Immature natural killer cell (primary cell): ENCODE measurements around the gene ERCC2. TPM values are rescaled to one million over a fixed set of nuclear protein-coding genes. Genes with fewer than 3 reads are reported as not detected.
"Not testable (repeated sequence)": the region's sequence is repeated elsewhere in the genome, so short reads cannot be mapped to it uniquely, and the experiment has no call there.

Experiments
- DNase-seq, 3 donors: peaks; one replicate each; pipeline ENCODE4 v3.0.0; 2022; ENCODE audit warnings: mixed read lengths in 1 of 3
- H3K27ac Mint-ChIP-seq, 6 donors: one replicate each; pipeline ENCODE4 v1.8.0; 2020; ENCODE audit warnings: mixed read lengths in 6 of 6, mild to moderate bottlenecking in 5 of 6, inconsistent platforms in 4 of 6, moderate library complexity in 3 of 6
- H3K27me3 Mint-ChIP-seq, 3 donors: one replicate each; pipeline ENCODE4 v1.8.0; 2020 to 2021; ENCODE audit warnings: low read depth in 3 of 3, mild to moderate bottlenecking in 3 of 3, mixed read lengths in 3 of 3, moderate library complexity in 3 of 3, inconsistent platforms in 1 of 3
- H3K36me3 Mint-ChIP-seq, 3 donors: one replicate each; pipeline ENCODE4 v1.8.0; 2020; ENCODE audit warnings: mixed read lengths in 3 of 3, inconsistent platforms in 2 of 3, mild to moderate bottlenecking in 2 of 3
- H3K4me1 Mint-ChIP-seq, 2 donors: one replicate each; pipeline ENCODE4 v1.8.0; 2020; ENCODE audit warnings: inconsistent platforms in 2 of 2, mild to moderate bottlenecking in 2 of 2, mixed read lengths in 2 of 2, moderate library complexity in 1 of 2
- H3K4me3 Mint-ChIP-seq, 5 donors: one replicate each; pipeline ENCODE4 v1.8.0; 2020; ENCODE audit warnings: mild to moderate bottlenecking in 5 of 5, mixed read lengths in 5 of 5, inconsistent platforms in 3 of 5, moderate library complexity in 3 of 5
- H3K9me3 Mint-ChIP-seq, 6 donors: one replicate each; pipeline ENCODE4 v1.8.0; 2020; ENCODE audit warnings: mild to moderate bottlenecking in 6 of 6, mixed read lengths in 6 of 6, inconsistent platforms in 4 of 6, moderate library complexity in 3 of 6
- polyA plus RNA-seq, 3 donors: library from polyadenylated mRNA; unstranded; fragments of 300-500 nt; fragmentation: Illumina TruSeq; gene quantifications; one replicate each; pipeline ENCODE4 v1.2.3, GENCODE V29; 2021

ERCC2 gene
- 1 to 10 TPM; 2.4 to 8.7 (median 3.1) TPM for polyA plus RNA-seq

DNA sequence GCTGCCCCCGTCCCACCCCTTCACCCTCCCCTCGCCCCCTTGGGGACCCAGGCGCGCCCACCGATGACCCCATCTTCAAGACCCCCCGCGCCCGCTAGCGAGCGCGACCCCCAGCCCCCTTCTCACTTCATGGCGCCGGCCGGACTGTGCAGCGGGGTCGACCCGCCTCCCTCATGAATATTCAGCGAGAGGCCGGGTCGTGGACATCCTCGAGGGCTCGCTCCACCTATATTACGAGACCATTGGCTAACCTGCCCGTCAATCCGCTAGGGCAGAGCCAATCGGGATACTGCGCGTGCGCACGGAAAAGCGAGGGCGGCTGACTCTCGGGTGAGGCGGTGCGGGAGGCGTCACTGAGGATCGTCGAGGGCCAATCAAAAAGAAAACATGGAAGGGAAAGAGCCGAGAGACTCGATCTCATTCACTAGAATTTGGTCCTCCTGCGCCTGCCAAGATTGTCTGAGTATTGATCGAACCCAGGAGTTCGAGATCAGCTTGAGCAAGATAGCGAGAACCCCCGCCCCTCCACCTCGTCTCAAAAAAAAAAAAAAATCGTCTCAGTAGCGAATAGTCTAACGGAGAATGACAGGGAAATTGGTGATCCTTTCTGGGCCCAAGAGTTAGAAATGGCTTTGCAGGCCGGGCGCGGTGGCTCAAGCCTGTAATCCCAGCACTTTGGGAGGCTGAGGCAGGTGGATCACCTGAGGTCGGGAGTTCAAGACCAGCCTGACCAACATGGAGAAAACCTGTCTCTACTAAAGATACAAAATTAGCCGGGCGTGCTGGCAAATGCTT, at the start of gene ERCC2:
ERCC2 (minus strand) TSS at position 164 of the 795 bp plus-strand sequence; CDS start at position 131, 33 bp downstream.
- Mint-ChIP-seq H3K36me3 (no peaks in the 10 kb centered on the region), H3K9me3 (no peaks in the 10 kb centered on the region), H3K4me3 (peak within 1 kb of the TSS; percentile 93 to 98 (median 94)), H3K27ac (peak within 1 kb of the TSS; percentile 90 to 98 (median 98)), H3K27me3 (peaks cover 1 to 7% (median 4%) of the 10 kb centered on the region in 3 donors), H3K4me1 (peaks cover 11 to 18% of the 10 kb centered on the region in 2 donors)
- peak; percentile 100 for DNase-seq

DNA sequence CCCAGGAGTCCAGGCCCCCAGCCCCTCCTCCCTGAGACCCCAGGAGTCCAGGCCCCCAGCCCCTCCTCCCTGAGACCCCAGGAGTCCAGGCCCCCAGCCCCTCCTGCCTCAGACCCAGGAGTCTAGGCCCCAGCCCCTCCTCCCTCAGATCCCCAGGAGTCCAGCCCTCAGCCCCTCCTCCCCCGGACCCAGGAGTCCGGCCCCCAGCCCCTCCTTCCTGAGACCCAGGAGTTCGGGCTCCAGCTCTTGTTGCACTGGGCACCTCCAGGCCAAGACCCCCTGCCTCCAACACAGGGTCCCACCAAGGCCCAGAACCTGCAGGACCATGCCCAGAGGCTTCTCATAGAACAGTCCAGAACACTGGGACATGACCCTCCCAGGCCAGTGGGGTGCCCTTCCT, 49.5 kb upstream of the ERCC2 start:
- no peak for DNase-seq
- Mint-ChIP-seq H3K9me3 (no peaks in the 10 kb centered on the region), H3K27me3 (peaks cover 0 to 5% (median 2%) of the 10 kb centered on the region in 3 donors), H3K4me1 (peaks cover 28 to 29% of the 10 kb centered on the region in 2 donors), H3K36me3 (peaks cover 0 to 3% (median 0%) of the 10 kb centered on the region in 3 donors), H3K27ac (no peak overlapping the region), H3K4me3 (no peak overlapping the region)

DNA sequence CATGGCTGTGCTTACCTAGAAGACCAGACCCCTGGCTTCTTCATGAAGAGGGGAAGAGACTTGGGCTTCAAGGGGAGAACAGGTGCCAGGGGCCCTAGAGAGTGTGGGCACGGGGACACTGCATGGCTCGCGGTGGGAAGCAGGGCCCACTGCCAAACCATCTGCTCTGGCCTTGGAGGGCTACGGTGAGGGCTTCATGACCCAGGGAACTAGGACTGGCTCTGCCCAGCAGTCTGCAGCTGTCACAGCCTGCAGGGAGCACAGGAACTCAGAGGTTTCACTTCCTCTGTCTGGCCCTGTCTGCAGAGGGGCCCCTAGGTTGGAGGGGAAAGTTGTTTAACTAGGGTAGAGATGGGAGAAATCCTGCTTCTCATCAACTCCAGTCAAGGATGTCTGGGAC, 49.0 kb upstream of the ERCC2 start:
- H3K4me3 Mint-ChIP-seq: no peak overlapping the region
- peaks cover 0 to 5% (median 2%) of the 10 kb centered on the region in 3 donors for H3K27me3 Mint-ChIP-seq
- H3K36me3 Mint-ChIP-seq: peaks cover 0 to 8% (median 0%) of the 10 kb centered on the region in 3 donors
- H3K9me3 Mint-ChIP-seq: no peaks in the 10 kb centered on the region
- no peak for DNase-seq
- H3K27ac Mint-ChIP-seq: no peak overlapping the region
- peaks cover 24 to 25% of the 10 kb centered on the region in 2 donors for H3K4me1 Mint-ChIP-seq

DNA sequence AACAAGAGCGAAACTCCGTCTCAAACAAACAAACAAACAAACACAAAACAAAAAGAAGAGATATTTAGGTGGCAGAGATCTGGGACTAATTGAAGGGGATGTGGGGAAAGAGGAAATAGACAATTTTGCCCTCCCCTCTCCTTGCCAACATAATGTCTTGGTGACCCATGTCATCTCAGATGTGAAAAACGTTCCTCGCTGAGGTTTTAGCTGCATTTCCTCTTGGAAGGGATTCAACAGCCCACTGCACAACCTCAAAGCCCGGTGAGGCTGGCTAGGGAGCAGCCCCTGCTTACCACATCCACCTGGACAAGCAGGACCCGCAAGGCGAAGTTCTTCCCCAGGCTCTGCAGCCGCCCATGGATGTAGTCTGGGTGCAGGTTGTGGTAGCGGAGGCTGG, 48.4 kb upstream of the ERCC2 start:
- no peak for DNase-seq
- peak overlapping the region in 2 of 6 donors; percentile 18 to 85 for H3K27ac Mint-ChIP-seq
- H3K9me3 Mint-ChIP-seq: no peaks in the 10 kb centered on the region
- H3K4me3 Mint-ChIP-seq: no peak overlapping the region
- peaks cover 0 to 5% (median 2%) of the 10 kb centered on the region in 3 donors for H3K27me3 Mint-ChIP-seq
- peaks cover 0 to 12% (median 0%) of the 10 kb centered on the region in 3 donors for H3K36me3 Mint-ChIP-seq
- H3K4me1 Mint-ChIP-seq: peaks cover 18 to 19% of the 10 kb centered on the region in 2 donors

DNA sequence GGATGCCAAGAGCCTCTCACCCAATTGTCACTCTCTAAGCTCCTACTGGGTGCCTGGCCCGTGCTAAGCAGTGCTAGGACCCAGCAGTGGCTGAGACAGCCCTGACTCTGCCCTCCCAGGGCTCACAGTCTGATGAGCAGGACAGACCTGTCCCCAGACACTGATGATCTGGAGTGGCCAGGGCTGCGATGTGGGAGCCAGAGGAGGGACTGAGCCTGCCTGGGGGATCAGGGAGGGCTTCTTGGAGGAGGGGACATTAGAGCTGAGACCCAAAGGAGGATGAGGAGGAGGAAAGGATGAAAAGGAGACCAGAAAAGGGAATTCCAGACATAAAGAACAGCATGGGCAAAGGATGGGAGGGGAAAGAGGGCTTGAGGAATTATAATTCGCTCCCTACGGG, 46.8 kb upstream of the ERCC2 start:
- Mint-ChIP-seq H3K4me3 (no peak overlapping the region), H3K9me3 (no peaks in the 10 kb centered on the region), H3K4me1 (peaks cover 4 to 8% of the 10 kb centered on the region in 2 donors), H3K36me3 (peaks cover 5 to 22% (median 5%) of the 10 kb centered on the region in 3 donors), H3K27me3 (peaks cover 0 to 2% (median 2%) of the 10 kb centered on the region in 3 donors), H3K27ac (peak overlapping the region in 1 of 6 donors; percentile 32)
- DNase-seq: no peak

DNA sequence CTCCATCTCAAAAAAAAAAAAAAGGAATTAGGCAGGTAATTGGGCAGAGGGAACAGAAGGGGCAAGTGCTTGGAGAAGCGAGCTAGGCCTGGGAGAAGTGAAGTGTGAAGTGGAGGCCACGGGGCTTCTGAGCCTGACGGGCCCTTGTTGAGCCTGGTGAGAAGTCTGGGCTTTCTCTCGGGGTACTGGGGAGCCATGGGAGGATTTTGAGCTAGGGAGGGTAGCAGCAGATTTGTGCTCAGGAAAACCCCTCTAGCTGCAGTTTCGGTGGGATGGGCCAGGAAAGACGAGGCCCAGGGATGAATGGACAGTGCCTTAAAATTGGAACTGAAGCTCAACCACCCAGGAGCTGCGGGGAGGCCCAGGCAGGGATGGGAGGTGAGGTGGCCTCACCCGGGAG, 44.1 kb upstream of the ERCC2 start:
- Mint-ChIP-seq H3K27me3 (peaks cover 0 to 2% (median 0%) of the 10 kb centered on the region in 3 donors), H3K27ac (no peak overlapping the region), H3K4me1 (no peaks in the 10 kb centered on the region), H3K4me3 (no peak overlapping the region), H3K9me3 (no peaks in the 10 kb centered on the region), H3K36me3 (peaks cover 5 to 22% (median 5%) of the 10 kb centered on the region in 3 donors)
- no peak for DNase-seq

DNA sequence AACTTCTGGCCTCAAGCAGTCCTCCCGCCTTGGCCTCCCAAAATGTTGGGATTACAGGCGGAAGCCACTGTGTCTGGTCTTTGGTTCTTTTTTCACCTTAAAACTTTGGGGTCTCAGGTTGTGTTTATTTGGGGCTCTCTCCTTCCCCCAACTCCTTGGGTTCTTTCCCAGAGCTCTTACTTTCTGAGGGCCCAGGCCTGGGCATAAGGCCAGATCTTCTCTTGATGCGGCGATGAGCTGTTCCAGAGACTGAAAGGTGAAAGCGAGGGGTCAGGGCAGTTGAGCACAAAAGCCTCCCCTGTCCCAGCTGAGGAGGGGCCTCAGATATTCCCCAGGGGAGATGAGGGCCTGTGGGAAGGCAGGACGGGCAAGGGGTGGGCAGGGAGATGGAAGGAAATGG, 43.1 kb upstream of the ERCC2 start:
- no peaks in the 10 kb centered on the region for H3K9me3 Mint-ChIP-seq
- no peak overlapping the region for H3K4me3 Mint-ChIP-seq
- no peak overlapping the region for H3K27ac Mint-ChIP-seq
- H3K27me3 Mint-ChIP-seq: no peaks in the 10 kb centered on the region
- H3K4me1 Mint-ChIP-seq: no peaks in the 10 kb centered on the region
- H3K36me3 Mint-ChIP-seq: peaks cover 5 to 25% (median 5%) of the 10 kb centered on the region in 3 donors
- DNase-seq: no peak

DNA sequence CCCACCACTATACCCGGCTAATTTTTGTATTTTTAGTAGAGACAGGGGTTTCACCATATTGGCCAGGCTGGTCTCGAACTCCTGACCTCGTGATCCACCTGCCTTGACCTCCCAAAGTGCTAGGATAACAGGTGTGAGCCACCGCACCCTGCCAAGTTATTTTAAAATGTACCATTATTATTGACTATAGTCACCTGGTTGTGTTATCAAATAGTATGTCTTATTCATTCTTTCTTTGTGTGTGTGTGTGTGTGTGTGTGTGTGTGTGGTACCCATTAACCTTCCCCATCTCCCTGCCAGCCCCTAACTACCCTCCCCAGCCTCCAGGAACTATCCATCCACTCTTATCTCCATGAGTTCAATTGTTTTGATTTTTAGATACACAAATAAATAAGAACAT, 40.0 kb upstream of the ERCC2 start:
- not testable (repeated sequence) for H3K4me3 Mint-ChIP-seq, DNase-seq, H3K9me3 Mint-ChIP-seq
- Mint-ChIP-seq H3K36me3 (peaks cover 5 to 21% (median 5%) of the 10 kb centered on the region in 3 donors), H3K4me1 (peaks cover 18% of the 10 kb centered on the region in 2 donors), H3K27ac (peak overlapping the region in 2 of 6 donors; percentile 13 to 39), H3K27me3 (peaks cover 3 to 12% (median 7%) of the 10 kb centered on the region in 3 donors)

DNA sequence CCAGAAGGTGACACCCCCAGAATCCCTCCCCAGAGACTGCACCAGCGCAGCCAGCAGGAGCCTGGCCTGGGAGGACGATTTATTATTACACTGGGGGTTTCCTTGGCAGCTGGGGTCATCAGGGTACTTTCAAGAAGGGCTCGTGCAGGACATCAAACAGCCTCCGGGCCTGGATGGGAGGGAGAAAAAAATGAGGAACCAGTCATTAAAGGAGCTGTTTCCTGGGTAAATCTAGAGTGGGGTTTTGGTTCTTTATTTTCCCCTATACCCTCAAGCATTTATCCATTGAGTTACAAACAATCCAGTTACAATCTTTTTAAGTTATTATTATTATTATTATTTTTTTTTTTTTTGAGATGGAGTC, 39.2 kb upstream of the ERCC2 start:
- Mint-ChIP-seq H3K27ac (no peak overlapping the region), H3K9me3 (no peaks in the 10 kb centered on the region), H3K4me3 (no peak overlapping the region), H3K4me1 (peaks cover 26% of the 10 kb centered on the region in 2 donors), H3K27me3 (peaks cover 4 to 13% (median 12%) of the 10 kb centered on the region in 3 donors), H3K36me3 (peaks cover 5 to 18% (median 5%) of the 10 kb centered on the region in 3 donors)
- DNase-seq: no peak

DNA sequence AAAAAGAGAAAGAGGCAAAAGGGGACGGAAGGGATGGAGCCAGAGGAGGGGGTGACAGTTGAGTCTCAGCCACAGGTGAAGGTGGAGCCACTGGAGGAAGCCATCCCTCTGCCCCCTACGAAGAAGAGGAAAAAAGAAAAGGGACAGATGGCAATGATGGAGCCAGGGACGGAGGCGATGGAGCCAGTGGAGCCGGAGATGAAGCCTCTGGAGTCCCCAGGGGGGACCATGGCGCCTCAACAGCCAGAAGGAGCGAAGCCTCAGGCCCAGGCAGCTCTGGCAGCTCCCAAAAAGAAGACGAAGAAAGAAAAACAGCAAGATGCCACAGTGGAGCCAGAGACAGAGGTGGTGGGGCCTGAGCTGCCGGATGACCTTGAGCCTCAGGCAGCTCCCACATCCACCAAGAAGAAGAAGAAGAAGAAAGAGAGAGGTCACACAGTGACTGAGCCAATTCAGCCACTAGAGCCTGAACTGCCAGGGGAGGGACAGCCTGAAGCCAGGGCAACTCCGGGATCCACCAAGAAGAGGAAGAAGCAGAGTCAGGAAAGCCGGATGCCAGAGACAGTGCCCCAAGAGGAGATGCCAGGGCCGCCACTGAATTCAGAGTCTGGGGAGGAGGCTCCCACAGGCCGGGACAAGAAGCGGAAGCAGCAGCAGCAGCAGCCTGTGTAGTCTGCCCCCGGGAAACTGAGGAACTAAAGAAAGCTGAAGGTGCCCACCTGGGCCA, 38.6 kb upstream of the ERCC2 start:
- no peak overlapping the region for H3K4me3 Mint-ChIP-seq

DNA sequence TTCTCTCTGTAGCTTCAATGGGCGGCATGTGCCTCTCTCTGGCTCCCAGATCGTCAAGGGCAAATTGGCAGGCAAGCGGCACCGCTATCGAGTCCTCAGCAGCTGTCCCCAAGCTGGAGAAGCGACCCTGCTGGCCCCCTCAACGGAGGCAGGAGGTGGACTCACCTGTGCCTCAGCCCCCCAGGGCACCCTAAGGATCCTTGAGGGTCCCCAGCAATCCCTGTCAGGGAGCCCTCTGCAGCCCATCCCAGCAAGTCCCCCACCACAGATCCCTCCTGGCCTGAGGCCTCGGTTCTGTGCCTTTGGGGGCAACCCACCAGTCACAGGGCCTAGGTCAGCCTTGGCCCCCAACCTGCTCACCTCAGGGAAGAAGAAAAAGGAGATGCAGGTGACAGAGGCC, 37.7 kb upstream of the ERCC2 start:
- no peak for DNase-seq
- Mint-ChIP-seq H3K36me3 (peaks cover 3 to 9% (median 4%) of the 10 kb centered on the region in 3 donors), H3K9me3 (no peaks in the 10 kb centered on the region), H3K27ac (no peak overlapping the region), H3K4me1 (peaks cover 36 to 40% of the 10 kb centered on the region in 2 donors), H3K4me3 (peak overlapping the region in 2 of 5 donors; percentile 33 to 38), H3K27me3 (peaks cover 7 to 23% (median 22%) of the 10 kb centered on the region in 3 donors)

More for the DNA sequence above, 38.6 kb upstream of the ERCC2 start:
- Mint-ChIP-seq H3K4me1 (peaks cover 31% of the 10 kb centered on the region in 2 donors), H3K27me3 (peaks cover 6 to 18% (median 17%) of the 10 kb centered on the region in 3 donors), H3K9me3 (no peaks in the 10 kb centered on the region), H3K27ac (no peak overlapping the region), H3K36me3 (peaks cover 5 to 14% (median 5%) of the 10 kb centered on the region in 3 donors)
- DNase-seq: no peak

DNA sequence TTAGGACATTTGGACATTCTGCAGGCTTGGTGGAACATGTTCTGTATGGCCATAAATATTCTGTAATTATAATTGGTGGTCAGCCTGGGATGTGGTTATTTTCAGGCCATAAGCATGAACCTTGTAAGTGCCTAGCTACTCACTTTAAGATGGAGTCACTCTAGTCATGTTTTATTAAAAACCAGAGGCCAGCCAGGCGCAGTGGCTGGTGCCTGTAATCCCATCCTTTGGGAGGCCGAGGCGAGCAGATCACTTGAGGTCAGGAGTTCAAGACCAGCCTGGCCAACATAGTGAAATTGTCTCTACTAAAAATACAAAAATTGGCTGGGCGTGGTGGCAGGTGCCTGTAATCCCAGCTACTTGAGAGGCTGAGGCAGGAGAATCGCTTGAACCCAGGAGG, 37.2 kb upstream of the ERCC2 start:
- H3K27ac Mint-ChIP-seq, H3K9me3 Mint-ChIP-seq, DNase-seq, H3K36me3 Mint-ChIP-seq: not testable (repeated sequence)
- Mint-ChIP-seq H3K4me1 (peaks cover 36 to 40% of the 10 kb centered on the region in 2 donors), H3K4me3 (peak overlapping the region in 3 of 5 donors; percentile 27 to 96 (median 95)), H3K27me3 (peaks cover 7 to 23% (median 22%) of the 10 kb centered on the region in 3 donors)

DNA sequence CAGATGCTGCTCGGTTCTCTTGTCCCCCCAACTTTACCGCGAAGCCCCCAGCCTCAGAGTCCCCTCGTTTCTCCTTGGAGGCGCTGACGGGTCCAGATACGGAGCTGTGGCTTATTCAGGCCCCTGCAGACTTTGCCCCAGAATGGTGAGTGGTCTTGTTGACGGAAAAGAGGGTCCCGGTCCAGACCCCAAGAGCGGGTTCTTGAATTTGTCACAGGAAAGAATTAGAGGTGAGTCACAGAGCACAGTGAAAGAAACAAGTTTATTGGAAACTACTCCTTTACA, 36.7 kb upstream of the ERCC2 start:
- no peak for DNase-seq
- Mint-ChIP-seq H3K9me3 (no peaks in the 10 kb centered on the region), H3K27me3 (peaks cover 7 to 25% (median 23%) of the 10 kb centered on the region in 3 donors), H3K4me3 (peak overlapping the region; percentile 95 to 98 (median 96)), H3K4me1 (peaks cover 36 to 40% of the 10 kb centered on the region in 2 donors), H3K36me3 (peaks cover 0 to 3% (median 0%) of the 10 kb centered on the region in 3 donors), H3K27ac (peak overlapping the region in 1 of 6 donors; percentile 95)
